Right renal pelvis (tissue), 4 donors: Measurements from ENCODE around the gene COX6A2. TPM values are rescaled to one million over a fixed set of nuclear protein-coding genes. Genes with fewer than 3 reads are reported as not detected.

Experiments used
- DNase-seq, 4 donors: peaks; one replicate each; pipeline ENCODE4 v3.0.0-alpha.2; 2013; ENCODE audit warnings: low read depth in 4 of 4, low spot score in 3 of 4, missing footprints in 1 of 4
- polyA plus RNA-seq, 4 donors: library from polyadenylated mRNA; unstranded; fragments of 120-200 nt; gene quantifications; one replicate each; pipeline ENCODE4 v1.2.1, GENCODE V29; 2013; ENCODE audit not compliant: insufficient read length in 4 of 4

Gene COX6A2
- 1 to 10 TPM in 1 of 4 donors, under 1 TPM in 3; 0.66 to 1.6 (median 0.77) TPM for polyA plus RNA-seq

- no peak for DNase-seq
Observed at GRCh38 chr16:31428279-31428597, at the start of gene COX6A2. COX6A2 (minus strand) TSS chr16:31428360; CDS start chr16:31428325, 35 bp downstream.

- DNase-seq: no peak
Observed at GRCh38 chr16:31477220-31478216, 49.4 kb upstream of the COX6A2 start.

GRCh38 chr16:31476303-31477219, 48.4 kb upstream of the COX6A2 start:
- DNase-seq: no peak

GRCh38 chr16:31475946-31476302, 47.8 kb upstream of the COX6A2 start:
- no peak for DNase-seq

- no peak for DNase-seq
Observed at GRCh38 chr16:31474773-31475738, 46.9 kb upstream of the COX6A2 start.

GRCh38 chr16:31474173-31474714, 46.1 kb upstream of the COX6A2 start:
- no peak for DNase-seq

- DNase-seq: no peak
Observed at GRCh38 chr16:31473264-31473984, 45.3 kb upstream of the COX6A2 start.

GRCh38 chr16:31472709-31473203, 44.6 kb upstream of the COX6A2 start:
- no peak for DNase-seq

GRCh38 chr16:31471875-31472708, 43.9 kb upstream of the COX6A2 start, which contains the start of gene TGFB1I1:
TGFB1I1 (plus strand) TSS chr16:31472152; CDS start chr16:31472189, 37 bp downstream.
- DNase-seq: no peak

- DNase-seq: no peak
Observed at GRCh38 chr16:31471241-31471874, 43.2 kb upstream of the COX6A2 start.

- no peak for DNase-seq
Observed at GRCh38 chr16:31470615-31471014, 42.5 kb upstream of the COX6A2 start.

GRCh38 chr16:31467858-31468257, 39.7 kb upstream of the COX6A2 start:
- no peak for DNase-seq

- DNase-seq: no peak
Observed at GRCh38 chr16:31467151-31467773, 39.1 kb upstream of the COX6A2 start.

GRCh38 chr16:31466381-31466841, 38.3 kb upstream of the COX6A2 start:
- DNase-seq: no peak

- no peak for DNase-seq
Observed at GRCh38 chr16:31465788-31466370, 37.7 kb upstream of the COX6A2 start.

GRCh38 chr16:31464781-31465260, 36.7 kb upstream of the COX6A2 start:
- DNase-seq: no peak
